Stimulated activated CD8-positive, alpha-beta memory T cell treated with anti-CD3 and anti-CD28 coated beads, Interleukin-12 subunit alpha, Interleukin-12 subunit beta, amount 100 ng/mL, for 4 hours (primary cell): ENCODE data around the gene RRP8.

Experiments
- DNase-seq: peaks from one replicate; pipeline ENCODE4 v3.0.0-alpha.2; 2020; ENCODE audit warnings: low read depth

RRP8 gene

GRCh38 chr11:6617315-6617781 is 13.9 kb upstream of the RRP8 start:
- no peak for DNase-seq

- DNase-seq, result no peak
These were observed 13.3 kb upstream of the RRP8 start for GRCh38 chr11:6616596-6617250.

GRCh38 chr11:6615882-6616585 is 12.6 kb upstream of the RRP8 start:
- no peak for DNase-seq

- no peak for DNase-seq
These were observed 11.6 kb upstream of the RRP8 start for GRCh38 chr11:6615046-6615445.

DNA sequence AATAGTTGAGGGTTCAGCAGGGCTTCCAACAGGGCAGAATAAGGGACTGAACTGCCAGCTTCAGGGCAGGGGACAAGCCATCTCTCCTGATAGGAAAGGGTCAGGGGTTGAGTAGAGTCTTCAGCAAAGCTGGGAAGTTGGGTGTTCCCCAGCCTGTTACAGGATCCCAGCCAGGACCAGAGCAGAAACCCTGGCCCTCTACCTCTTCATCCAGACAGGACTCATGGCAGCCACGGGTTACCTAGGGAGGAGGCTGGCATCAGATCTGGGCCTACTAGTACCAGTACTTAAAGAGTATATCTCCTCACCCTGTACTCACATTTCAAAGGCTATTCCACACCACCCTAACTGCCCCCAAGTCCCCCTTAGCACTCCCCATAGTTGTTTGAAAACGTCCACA is 11.0 kb upstream of the RRP8 start:
- no peak for DNase-seq

- no peak for DNase-seq
These were observed 10.1 kb upstream of the RRP8 start for GRCh38 chr11:6613496-6613895.

- peak; percentile 94 for DNase-seq
These were observed 9.0 kb upstream of the RRP8 start, which contains the start of gene TAF10 for GRCh38 chr11:6612213-6613041. TSS of gene TAF10 (minus strand) at chr11:6612216. CDS start at chr11:6612189, 27 bp downstream.

- no peak for DNase-seq
These were observed 8.5 kb upstream of the RRP8 start for GRCh38 chr11:6611963-6612212.

- DNase-seq, result no peak
These were observed 7.9 kb upstream of the RRP8 start for GRCh38 chr11:6611092-6611962.

- DNase-seq, result no peak
These were observed 7.2 kb upstream of the RRP8 start for GRCh38 chr11:6610591-6610990.

DNA sequence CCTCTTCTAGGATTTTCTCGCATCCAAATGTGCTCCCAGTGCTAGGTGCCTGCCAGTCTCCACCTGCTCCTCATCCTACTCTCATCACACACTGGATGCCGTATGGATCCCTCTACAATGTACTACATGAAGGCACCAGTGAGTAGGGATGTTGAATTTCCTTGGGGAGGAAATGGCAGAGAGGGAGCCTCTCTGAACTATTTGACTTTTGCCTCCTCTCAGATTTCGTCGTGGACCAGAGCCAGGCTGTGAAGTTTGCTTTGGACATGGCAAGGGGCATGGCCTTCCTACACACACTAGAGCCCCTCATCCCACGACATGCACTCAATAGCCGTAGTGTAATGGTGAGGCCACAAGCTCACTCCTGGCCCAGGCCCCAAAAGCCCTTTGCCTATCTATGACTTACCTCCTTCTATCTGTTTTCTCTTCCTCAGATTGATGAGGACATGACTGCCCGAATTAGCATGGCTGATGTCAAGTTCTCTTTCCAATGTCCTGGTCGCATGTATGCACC is 6.1 kb upstream of the RRP8 start:
- no peak for DNase-seq

GRCh38 chr11:6608726-6609501 is 5.5 kb upstream of the RRP8 start:
- no peak for DNase-seq

- DNase-seq, result no peak
These were observed 4.6 kb upstream of the RRP8 start for GRCh38 chr11:6608011-6608410.

GRCh38 chr11:6607190-6607795 is 3.9 kb upstream of the RRP8 start:
- no peak for DNase-seq

DNA sequence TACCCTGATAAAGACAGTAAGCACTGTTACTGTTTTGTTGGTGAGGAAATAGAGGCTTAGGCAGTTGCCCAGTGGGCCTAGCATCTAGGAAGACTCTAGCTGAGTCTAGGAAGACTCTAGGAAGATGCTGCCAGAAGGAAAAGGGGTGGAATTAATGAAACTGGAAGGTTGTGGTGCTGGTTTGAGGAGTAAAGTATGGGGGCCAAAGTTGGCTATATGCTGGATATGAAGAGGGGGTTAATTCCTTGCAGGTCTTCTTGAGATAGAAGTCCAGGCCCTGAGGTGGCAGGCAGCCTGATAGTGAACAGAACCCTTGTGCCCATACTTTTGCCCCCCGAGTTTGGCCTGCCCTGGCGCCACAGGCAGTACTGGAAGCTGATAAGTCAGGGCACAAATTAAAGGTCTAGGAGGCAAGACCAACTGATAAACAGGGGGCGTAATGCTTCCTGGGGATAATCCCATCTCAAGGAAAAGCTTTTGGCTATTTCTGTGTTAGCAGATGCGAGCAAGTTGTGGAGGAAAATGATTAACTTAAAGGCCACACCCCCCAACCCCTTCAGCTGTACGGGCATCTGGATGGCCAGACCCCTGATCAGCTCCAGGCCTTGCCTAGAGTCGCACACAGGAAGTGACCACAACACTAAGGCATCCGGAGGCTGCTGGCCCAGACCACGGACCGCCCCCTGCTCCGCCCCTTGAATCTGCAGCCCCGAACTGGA is 3.2 kb upstream of the RRP8 start:
- no peak for DNase-seq

- DNase-seq, result no peak
These were observed 1.4 kb upstream of the RRP8 start for GRCh38 chr11:6604790-6605189.

DNA sequence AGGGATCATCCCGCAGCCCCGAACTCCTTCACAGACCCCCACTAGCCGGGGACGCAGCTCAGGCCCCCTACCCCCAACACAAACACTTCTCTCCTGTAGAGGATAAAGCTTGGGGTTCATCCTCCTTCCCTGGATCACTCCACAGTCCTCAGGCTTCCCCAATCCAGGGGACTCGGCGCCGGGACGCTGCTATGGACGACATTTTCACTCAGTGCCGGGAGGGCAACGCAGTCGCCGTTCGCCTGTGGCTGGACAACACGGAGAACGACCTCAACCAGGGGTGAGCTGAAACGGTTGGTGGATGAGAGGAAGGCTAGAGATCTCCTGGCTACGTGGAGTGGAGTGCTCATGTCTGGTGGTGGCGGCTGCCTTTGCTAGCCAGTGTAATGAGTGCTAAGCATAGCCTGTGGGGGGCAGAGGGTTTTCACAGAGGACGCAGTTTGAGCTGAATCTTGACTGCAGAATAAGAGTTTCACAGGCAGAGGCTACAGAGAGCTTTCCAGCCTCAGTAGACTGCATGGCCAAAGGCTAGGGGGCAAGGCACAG is 738 bp upstream of the RRP8 start:
- DNase-seq, result no peak

GRCh38 chr11:6602096-6602940 is 1.1 kb downstream of the RRP8 start:
- DNase-seq, result no peak

GRCh38 chr11:6601041-6601461 is 2.4 kb downstream of the RRP8 start:
- no peak for DNase-seq
